Activated T-helper 17 cell treated with anti-CD3 and anti-CD28 coated beads, Interleukin-2, amount 50 U/mL, for 72 hours (primary cell): Measurements from ENCODE around the gene TMEM181. TPM values are rescaled to one million over a fixed set of nuclear protein-coding genes. Genes with fewer than 3 reads are reported as not detected.
A peak's percentile ranks its signal among the peaks of the same experiment; 100 is the strongest.
"Not testable (repeated sequence)": the region's sequence is repeated elsewhere in the genome, so short reads cannot be mapped to it uniquely, and the experiment has no call there.

Source experiments
- ATAC-seq: fragments of 150-1000 bp; cut with Tn5 transposase; replicated peaks from 2 replicates; pipeline ENCODE4 v1.10.0; 2021; ENCODE audit warnings: mild to moderate bottlenecking, moderate library complexity
- H3K27ac Mint-ChIP-seq: one replicate; pipeline ENCODE4 v1.8.0; 2022; ENCODE audit warnings: mixed read lengths
- H3K27me3 Mint-ChIP-seq: one replicate; pipeline ENCODE4 v1.8.0; 2022; ENCODE audit warnings: mixed read lengths
- H3K36me3 Mint-ChIP-seq: one replicate; pipeline ENCODE4 v1.8.0; 2022; ENCODE audit warnings: low read depth, mild to moderate bottlenecking, mixed read lengths
- H3K4me1 Mint-ChIP-seq: one replicate; pipeline ENCODE4 v1.8.0; 2022; ENCODE audit warnings: mixed read lengths
- H3K4me3 Mint-ChIP-seq: one replicate; pipeline ENCODE4 v1.8.0; 2022; ENCODE audit warnings: mild to moderate bottlenecking, mixed read lengths
- H3K9me3 Mint-ChIP-seq: one replicate; pipeline ENCODE4 v1.8.0; 2022; ENCODE audit warnings: mixed read lengths
- total RNA-seq, 2 donors: library from RNA; stranded (reverse); gene quantifications; one replicate each; pipeline ENCODE4 v1.2.3, GENCODE V29; 2022

TMEM181 gene
- total RNA-seq, 2 donors from 2014 or later = 11.8 to 16.4 TPM

GRCh38 chr6:158622545-158623190, 62.8 kb downstream of the TMEM181 start:
- Mint-ChIP-seq H3K4me1 (peaks cover 25% of the 10 kb centered on the region), H3K9me3 (no peaks in the 10 kb centered on the region), H3K4me3 (no peak overlapping the region), H3K36me3 (peaks cover 93% of the 10 kb centered on the region), H3K27me3 (no peaks in the 10 kb centered on the region), H3K27ac (peak overlapping the region; percentile 52)
- peak; percentile 81 for ATAC-seq

- ATAC-seq = no peak
- Mint-ChIP-seq H3K4me3 (no peak overlapping the region), H3K4me1 (peaks cover 22% of the 10 kb centered on the region), H3K27me3 (no peaks in the 10 kb centered on the region), H3K9me3 (no peaks in the 10 kb centered on the region), H3K36me3 (peaks cover 88% of the 10 kb centered on the region), H3K27ac (peak overlapping the region; percentile 70)
Measured at GRCh38 chr6:158624684-158625682, 65.1 kb downstream of the TMEM181 start.

GRCh38 chr6:158625881-158626305, 66.0 kb downstream of the TMEM181 start:
- Mint-ChIP-seq H3K27me3 (no peaks in the 10 kb centered on the region), H3K9me3 (no peaks in the 10 kb centered on the region), H3K27ac (peak overlapping the region; percentile 73), H3K4me3 (no peak overlapping the region), H3K36me3 (peaks cover 85% of the 10 kb centered on the region), H3K4me1 (peaks cover 26% of the 10 kb centered on the region)
- no peak for ATAC-seq

- peaks cover 86% of the 10 kb centered on the region for H3K36me3 Mint-ChIP-seq
- H3K27ac Mint-ChIP-seq = peak overlapping the region; percentile 73
- peaks cover 32% of the 10 kb centered on the region for H3K4me1 Mint-ChIP-seq
- H3K27me3 Mint-ChIP-seq = no peaks in the 10 kb centered on the region
- no peak for ATAC-seq
- no peak overlapping the region for H3K4me3 Mint-ChIP-seq
- no peaks in the 10 kb centered on the region for H3K9me3 Mint-ChIP-seq
Measured at GRCh38 chr6:158626360-158627167, 66.7 kb downstream of the TMEM181 start.

GRCh38 chr6:158627168-158627939, 67.5 kb downstream of the TMEM181 start:
- H3K9me3 Mint-ChIP-seq = no peaks in the 10 kb centered on the region
- H3K27ac Mint-ChIP-seq = peak overlapping the region; percentile 73
- H3K4me3 Mint-ChIP-seq = no peak overlapping the region
- no peaks in the 10 kb centered on the region for H3K27me3 Mint-ChIP-seq
- peaks cover 90% of the 10 kb centered on the region for H3K36me3 Mint-ChIP-seq
- no peak for ATAC-seq
- H3K4me1 Mint-ChIP-seq = peaks cover 30% of the 10 kb centered on the region

- Mint-ChIP-seq H3K27ac (peak overlapping the region; percentile 73), H3K9me3 (no peaks in the 10 kb centered on the region), H3K36me3 (peaks cover 90% of the 10 kb centered on the region), H3K27me3 (no peaks in the 10 kb centered on the region), H3K4me3 (no peak overlapping the region), H3K4me1 (peaks cover 26% of the 10 kb centered on the region)
- no peak for ATAC-seq
Measured at GRCh38 chr6:158627940-158628211, 68.0 kb downstream of the TMEM181 start.

- Mint-ChIP-seq H3K27ac (no peak overlapping the region), H3K9me3 (no peaks in the 10 kb centered on the region), H3K4me3 (no peak overlapping the region), H3K36me3 (peaks cover 90% of the 10 kb centered on the region), H3K27me3 (no peaks in the 10 kb centered on the region), H3K4me1 (peaks cover 24% of the 10 kb centered on the region)
- ATAC-seq = no peak
Measured at GRCh38 chr6:158628542-158628941, 68.7 kb downstream of the TMEM181 start.

GRCh38 chr6:158629367-158630221, 69.7 kb downstream of the TMEM181 start:
- peak; percentile 55 for ATAC-seq
- H3K36me3 Mint-ChIP-seq = peaks cover 91% of the 10 kb centered on the region

GRCh38 chr6:158630938-158631616, 71.2 kb downstream of the TMEM181 start:
- H3K27me3 Mint-ChIP-seq = no peaks in the 10 kb centered on the region

More at GRCh38 chr6:158629367-158630221, 69.7 kb downstream of the TMEM181 start:
- peak overlapping the region; percentile 4 for H3K4me3 Mint-ChIP-seq
- no peaks in the 10 kb centered on the region for H3K27me3 Mint-ChIP-seq
- no peaks in the 10 kb centered on the region for H3K9me3 Mint-ChIP-seq
- peaks cover 24% of the 10 kb centered on the region for H3K4me1 Mint-ChIP-seq
- H3K27ac Mint-ChIP-seq = peak overlapping the region; percentile 85

GRCh38 chr6:158631678-158632537, 72.0 kb downstream of the TMEM181 start:
- Mint-ChIP-seq H3K9me3 (no peaks in the 10 kb centered on the region), H3K4me3 (no peak overlapping the region), H3K4me1 (peaks cover 28% of the 10 kb centered on the region), H3K36me3 (peaks cover 92% of the 10 kb centered on the region), H3K27me3 (no peaks in the 10 kb centered on the region), H3K27ac (peak overlapping the region; percentile 85)
- no peak for ATAC-seq

More at GRCh38 chr6:158630938-158631616, 71.2 kb downstream of the TMEM181 start:
- peaks cover 92% of the 10 kb centered on the region for H3K36me3 Mint-ChIP-seq
- ATAC-seq = no peak
- peak overlapping the region; percentile 85 for H3K27ac Mint-ChIP-seq
- peaks cover 26% of the 10 kb centered on the region for H3K4me1 Mint-ChIP-seq
- no peaks in the 10 kb centered on the region for H3K9me3 Mint-ChIP-seq
- no peak overlapping the region for H3K4me3 Mint-ChIP-seq

- not testable (repeated sequence) for H3K27me3 Mint-ChIP-seq, H3K9me3 Mint-ChIP-seq, ATAC-seq, H3K4me3 Mint-ChIP-seq
- Mint-ChIP-seq H3K36me3 (peaks cover 92% of the 10 kb centered on the region), H3K27ac (peak overlapping the region; percentile 85), H3K4me1 (peaks cover 28% of the 10 kb centered on the region)
Measured at GRCh38 chr6:158632538-158633119, 72.7 kb downstream of the TMEM181 start.

GRCh38 chr6:158633127-158633526, 73.2 kb downstream of the TMEM181 start:
- Mint-ChIP-seq H3K27ac (no peak overlapping the region), H3K9me3 (no peaks in the 10 kb centered on the region), H3K36me3 (peaks cover 89% of the 10 kb centered on the region), H3K27me3 (no peaks in the 10 kb centered on the region), H3K4me3 (no peak overlapping the region), H3K4me1 (peaks cover 28% of the 10 kb centered on the region)
- no peak for ATAC-seq
